ENCODE measurements around the gene IL17C.

DNA sequence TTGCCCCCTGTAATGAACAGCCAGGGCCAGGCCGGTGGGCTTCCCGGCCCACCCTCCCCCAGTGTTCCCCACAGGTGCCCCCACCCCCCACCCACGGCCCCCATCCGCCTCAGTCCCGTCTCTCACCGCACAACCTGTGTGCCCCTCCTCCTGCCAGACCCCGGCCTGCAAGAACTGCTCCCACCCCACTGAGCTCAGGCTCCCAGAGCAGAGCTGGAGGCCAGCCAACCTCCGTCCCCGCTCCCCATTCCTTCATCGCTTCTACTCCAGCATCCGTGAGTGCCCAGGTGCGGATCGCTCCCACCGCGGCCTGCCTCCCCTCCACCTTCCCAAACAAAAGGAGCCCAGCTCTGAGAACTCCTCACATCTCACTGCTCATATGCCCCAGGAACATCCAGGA lies 20.3 kb downstream of the IL17C start:
- TF ChIP-seq, protein P1, sequence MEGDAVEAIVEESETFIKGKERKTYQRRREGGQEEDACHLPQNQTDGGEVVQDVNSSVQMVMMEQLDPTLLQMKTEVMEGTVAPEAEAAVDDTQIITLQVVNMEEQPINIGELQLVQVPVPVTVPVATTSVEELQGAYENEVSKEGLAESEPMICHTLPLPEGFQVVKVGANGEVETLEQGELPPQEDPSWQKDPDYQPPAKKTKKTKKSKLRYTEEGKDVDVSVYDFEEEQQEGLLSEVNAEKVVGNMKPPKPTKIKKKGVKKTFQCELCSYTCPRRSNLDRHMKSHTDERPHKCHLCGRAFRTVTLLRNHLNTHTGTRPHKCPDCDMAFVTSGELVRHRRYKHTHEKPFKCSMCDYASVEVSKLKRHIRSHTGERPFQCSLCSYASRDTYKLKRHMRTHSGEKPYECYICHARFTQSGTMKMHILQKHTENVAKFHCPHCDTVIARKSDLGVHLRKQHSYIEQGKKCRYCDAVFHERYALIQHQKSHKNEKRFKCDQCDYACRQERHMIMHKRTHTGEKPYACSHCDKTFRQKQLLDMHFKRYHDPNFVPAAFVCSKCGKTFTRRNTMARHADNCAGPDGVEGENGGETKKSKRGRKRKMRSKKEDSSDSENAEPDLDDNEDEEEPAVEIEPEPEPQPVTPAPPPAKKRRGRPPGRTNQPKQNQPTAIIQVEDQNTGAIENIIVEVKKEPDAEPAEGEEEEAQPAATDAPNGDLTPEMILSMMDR (IDR thresholded peaks at IDR 0.05; ENCODE audit: poor library complexity, severe bottlenecking) = no peak
- TF ChIP-seq EZH2 (IDR thresholded peaks at IDR 0.05; ENCODE audit: borderline replicate concordance, insufficient read depth, low read length, poor library complexity, severe bottlenecking) (no peak), RAD21 (conservative IDR thresholded peaks at IDR 0.05) (no peak), POLR2AphosphoS5 (IDR thresholded peaks at IDR 0.05) (no peak), TAF1 (IDR thresholded peaks at IDR 0.05; ENCODE audit: low read depth) (no peak), EP300 (conservative IDR thresholded peaks at IDR 0.05; ENCODE audit: poor library complexity, severe bottlenecking) (no peak)
- TF ChIP-seq, protein P2, sequence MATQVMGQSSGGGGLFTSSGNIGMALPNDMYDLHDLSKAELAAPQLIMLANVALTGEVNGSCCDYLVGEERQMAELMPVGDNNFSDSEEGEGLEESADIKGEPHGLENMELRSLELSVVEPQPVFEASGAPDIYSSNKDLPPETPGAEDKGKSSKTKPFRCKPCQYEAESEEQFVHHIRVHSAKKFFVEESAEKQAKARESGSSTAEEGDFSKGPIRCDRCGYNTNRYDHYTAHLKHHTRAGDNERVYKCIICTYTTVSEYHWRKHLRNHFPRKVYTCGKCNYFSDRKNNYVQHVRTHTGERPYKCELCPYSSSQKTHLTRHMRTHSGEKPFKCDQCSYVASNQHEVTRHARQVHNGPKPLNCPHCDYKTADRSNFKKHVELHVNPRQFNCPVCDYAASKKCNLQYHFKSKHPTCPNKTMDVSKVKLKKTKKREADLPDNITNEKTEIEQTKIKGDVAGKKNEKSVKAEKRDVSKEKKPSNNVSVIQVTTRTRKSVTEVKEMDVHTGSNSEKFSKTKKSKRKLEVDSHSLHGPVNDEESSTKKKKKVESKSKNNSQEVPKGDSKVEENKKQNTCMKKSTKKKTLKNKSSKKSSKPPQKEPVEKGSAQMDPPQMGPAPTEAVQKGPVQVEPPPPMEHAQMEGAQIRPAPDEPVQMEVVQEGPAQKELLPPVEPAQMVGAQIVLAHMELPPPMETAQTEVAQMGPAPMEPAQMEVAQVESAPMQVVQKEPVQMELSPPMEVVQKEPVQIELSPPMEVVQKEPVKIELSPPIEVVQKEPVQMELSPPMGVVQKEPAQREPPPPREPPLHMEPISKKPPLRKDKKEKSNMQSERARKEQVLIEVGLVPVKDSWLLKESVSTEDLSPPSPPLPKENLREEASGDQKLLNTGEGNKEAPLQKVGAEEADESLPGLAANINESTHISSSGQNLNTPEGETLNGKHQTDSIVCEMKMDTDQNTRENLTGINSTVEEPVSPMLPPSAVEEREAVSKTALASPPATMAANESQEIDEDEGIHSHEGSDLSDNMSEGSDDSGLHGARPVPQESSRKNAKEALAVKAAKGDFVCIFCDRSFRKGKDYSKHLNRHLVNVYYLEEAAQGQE (IDR thresholded peaks at IDR 0.05; ENCODE audit: borderline replicate concordance) = no peak

Measured in neural cell (in vitro differentiated cells).